GM12891 (cell line): ENCODE results near the gene SMARCD2.

Experiments used
- POLR2A ChIP-seq: IDR thresholded peaks from 2 replicates; pipeline ENCODE4 v1.6.1; 2011; ENCODE audit warnings: low read depth, low read length, control low read depth
- POLR2AphosphoS5 ChIP-seq: IDR thresholded peaks from 2 replicates; pipeline ENCODE4 v1.6.1; 2011; ENCODE audit warnings: low read depth, low read length, control low read depth
- POU2F2 ChIP-seq: IDR thresholded peaks from 2 replicates; pipeline ENCODE4 v1.6.1; 2011; ENCODE audit warnings: low read depth, mild to moderate bottlenecking, control low read depth, low read length, moderate library complexity
- SPI1 ChIP-seq: IDR thresholded peaks from 2 replicates; pipeline ENCODE4 v1.6.1; 2011; ENCODE audit warnings: low read depth, low read length, control low read depth
- TAF1 ChIP-seq: IDR thresholded peaks from 2 replicates; pipeline ENCODE4 v1.6.1; 2011; ENCODE audit warnings: low read depth, low read length, control low read depth

DNA sequence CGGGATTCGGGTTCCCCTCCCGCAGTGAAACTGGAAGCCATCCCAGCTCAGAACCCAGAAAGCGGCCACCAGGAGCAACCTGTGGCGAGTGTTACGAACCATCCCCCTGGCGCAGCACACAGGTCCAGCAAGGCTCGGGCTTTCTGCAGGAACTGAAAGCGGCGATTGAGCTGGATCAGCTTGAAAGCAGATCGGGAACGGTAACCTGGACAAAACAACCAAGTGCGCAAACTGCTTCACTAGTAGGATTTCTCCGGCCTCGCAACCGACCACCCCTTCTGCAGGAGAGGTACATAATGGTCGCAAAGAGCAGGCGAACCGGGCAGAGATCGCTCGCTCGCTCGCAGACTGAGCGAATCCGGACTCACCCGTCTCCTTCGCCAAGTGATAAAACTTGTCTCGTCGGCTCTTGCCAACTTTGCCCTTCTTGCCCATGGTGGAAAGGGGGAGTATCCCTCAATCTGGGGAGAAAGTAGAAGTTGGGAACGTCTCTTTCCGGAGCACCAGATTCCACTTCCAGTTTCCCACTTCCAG is 15.9 kb downstream of the SMARCD2 start:
- TF ChIP-seq POLR2A (no peak), POLR2AphosphoS5 (no peak), TAF1 (no peak), SPI1 (no peak), POU2F2 (no peak)
